HepG2 (cell line): ENCODE data around the gene GAS2L1. TPM values are rescaled to one million over a fixed set of nuclear protein-coding genes. Genes with fewer than 3 reads are reported as not detected.

Source experiments
- ATRX ChIP-seq: sonication (generic); formaldehyde crosslinking; IDR thresholded peaks from 2 replicates; pipeline ENCODE4 v1.4.0; 2020; ENCODE audit warnings: missing genetic modification reagents, borderline replicate concordance
- BCL3 ChIP-seq: sonication (generic); formaldehyde crosslinking; IDR thresholded peaks from 2 replicates; pipeline ENCODE4 v1.5.1; 2020; ENCODE audit warnings: mild to moderate bottlenecking, missing genetic modification reagents, moderate library complexity
- CREM ChIP-seq, 2 experiments: sonication (generic) in 1 of 2; formaldehyde crosslinking in 1 of 2; IDR thresholded peaks; 2 replicates each; pipeline versions ENCODE4 v1.4.0 to v1.6.1; 2016 to 2020; ENCODE audit warnings: antibody characterized with exemption in 1 of 2, mild to moderate bottlenecking in 1 of 2, missing genetic modification reagents in 1 of 2
- GATA4 ChIP-seq: sonication (generic); IDR thresholded peaks from 2 replicates; pipeline ENCODE4 v1.6.1; 2016; ENCODE audit warnings: antibody characterized with exemption, low read depth, borderline replicate concordance
- HDAC1 ChIP-seq: sonication (generic); formaldehyde crosslinking; IDR thresholded peaks from 2 replicates; pipeline ENCODE4 v1.5.1; 2020; ENCODE audit warnings: mild to moderate bottlenecking, missing genetic modification reagents
- SMAD1 ChIP-seq: sonication (generic); formaldehyde crosslinking; IDR thresholded peaks from 2 replicates; pipeline ENCODE4 v1.4.0; 2020; ENCODE audit warnings: missing genetic modification reagents, low read depth, mild to moderate bottlenecking, borderline replicate concordance
- ZBTB2 ChIP-seq: sonication (generic); formaldehyde crosslinking; IDR thresholded peaks from 2 replicates; pipeline ENCODE4 v1.8.0; 2022; ENCODE audit warnings: low read depth, missing genetic modification reagents
- ZNF367 ChIP-seq: sonication (generic); formaldehyde crosslinking; IDR thresholded peaks from 2 replicates; pipeline ENCODE4 v1.4.0; 2020; ENCODE audit warnings: missing genetic modification reagents, borderline replicate concordance
- ZNF407 ChIP-seq: sonication (generic); formaldehyde crosslinking; IDR thresholded peaks from one replicate; pipeline ENCODE4 v1.5.1; 2020; ENCODE audit warnings: mild to moderate bottlenecking, missing genetic modification reagents; ENCODE audit errors: not compliant biosample characterization
- ZNF646 ChIP-seq: sonication (generic); formaldehyde crosslinking; IDR thresholded peaks from 2 replicates; pipeline ENCODE4 v1.9.0; 2021; ENCODE audit warnings: mild to moderate bottlenecking, missing genetic modification reagents
- polyA plus RNA-seq, 8 experiments: library from polyadenylated mRNA; depleted of rRNA in 3 of 8; stranded (reverse) in 7 of 8; unstranded in 1 of 8; fragments of >200 nt; fragmentation: Illumina TruSeq in 4 of 8; extraction: Trizol in 4 of 8; gene quantifications; 2 replicates each; pipeline versions ENCODE4 v1.2.1 to v1.2.3, GENCODE V29; 2011 to 2016; ENCODE audit warnings: low read depth in 4 of 8, missing spikeins in 1 of 8, mixed read lengths in 1 of 8; ENCODE audit not compliant: insufficient read depth in 1 of 8
- total RNA-seq, 5 experiments: library from RNA; depleted of rRNA; stranded (reverse); fragments of >200 nt; fragmentation: Illumina TruSeq; extraction: Trizol; gene quantifications; 2 replicates each; pipeline ENCODE4 v1.2.3, GENCODE V29; 2016; ENCODE audit warnings: low read depth in 1 of 5

Gene GAS2L1
- total and polyA plus RNA-seq, 2 of the 13 experiments (the other 11 are each of a cell fraction or from before 2014, with no cell fraction given): 1.8 to 3.3 TPM

- TF ChIP-seq ZNF407 (no peak), GATA4 (no peak), HDAC1 (0 out of 2 replicates have a peak, but pooled peaks have one; percentile 8), BCL3 (CRISPR knock-in tag) (no peak), ZNF367 (CRISPR knock-in tag) (no peak), SMAD1 (no peak), ATRX (no peak), ZNF646 (CRISPR knock-in tag) (no peak), CREM (IDR thresholded peaks at IDR 0.05) (no peak), CREM (CRISPR knock-in tag; IDR thresholded peaks at IDR 0.05) (no peak), ZBTB2 (CRISPR knock-in tag) (no peak)
Measured at GRCh38 chr22:29269731-29270474, 36.5 kb upstream of the GAS2L1 start (continued).
